LNCAP (cell line): Measurements from ENCODE around the gene ZFYVE21.

ENCODE experiments used
- TF ChIP-seq, protein P1 (sequence below): fragments of 450-650 bp; IDR thresholded peaks from 2 replicates; pipeline ENCODE4 v1.5.1; 2017; ENCODE audit warnings: mild to moderate bottlenecking

The ZFYVE21 gene

DNA sequence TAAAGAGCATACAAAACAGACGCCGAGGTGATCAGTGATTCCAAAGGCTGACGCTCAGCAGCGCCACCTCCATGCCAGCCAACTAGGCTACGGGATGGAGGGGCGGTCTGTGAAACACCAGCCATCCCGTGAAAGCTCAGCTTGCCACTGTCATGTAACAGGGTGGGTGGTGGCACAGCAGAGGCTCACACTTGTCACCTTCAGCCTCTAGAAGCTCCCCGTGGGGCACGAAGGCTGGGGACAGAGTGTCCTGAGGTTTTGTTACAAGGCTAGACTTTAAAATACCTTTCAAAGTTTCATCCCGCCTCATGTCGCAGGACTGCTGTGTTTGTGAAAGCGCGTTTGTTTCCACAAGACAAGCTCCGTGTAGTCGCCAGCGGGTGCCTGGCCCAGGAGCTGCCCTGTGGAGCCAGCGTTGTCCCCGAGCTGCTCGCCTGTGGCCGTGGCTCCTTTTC lies 21.0 kb upstream of the ZFYVE21 start:
- TF ChIP-seq, protein P1, sequence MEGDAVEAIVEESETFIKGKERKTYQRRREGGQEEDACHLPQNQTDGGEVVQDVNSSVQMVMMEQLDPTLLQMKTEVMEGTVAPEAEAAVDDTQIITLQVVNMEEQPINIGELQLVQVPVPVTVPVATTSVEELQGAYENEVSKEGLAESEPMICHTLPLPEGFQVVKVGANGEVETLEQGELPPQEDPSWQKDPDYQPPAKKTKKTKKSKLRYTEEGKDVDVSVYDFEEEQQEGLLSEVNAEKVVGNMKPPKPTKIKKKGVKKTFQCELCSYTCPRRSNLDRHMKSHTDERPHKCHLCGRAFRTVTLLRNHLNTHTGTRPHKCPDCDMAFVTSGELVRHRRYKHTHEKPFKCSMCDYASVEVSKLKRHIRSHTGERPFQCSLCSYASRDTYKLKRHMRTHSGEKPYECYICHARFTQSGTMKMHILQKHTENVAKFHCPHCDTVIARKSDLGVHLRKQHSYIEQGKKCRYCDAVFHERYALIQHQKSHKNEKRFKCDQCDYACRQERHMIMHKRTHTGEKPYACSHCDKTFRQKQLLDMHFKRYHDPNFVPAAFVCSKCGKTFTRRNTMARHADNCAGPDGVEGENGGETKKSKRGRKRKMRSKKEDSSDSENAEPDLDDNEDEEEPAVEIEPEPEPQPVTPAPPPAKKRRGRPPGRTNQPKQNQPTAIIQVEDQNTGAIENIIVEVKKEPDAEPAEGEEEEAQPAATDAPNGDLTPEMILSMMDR = no peak

DNA sequence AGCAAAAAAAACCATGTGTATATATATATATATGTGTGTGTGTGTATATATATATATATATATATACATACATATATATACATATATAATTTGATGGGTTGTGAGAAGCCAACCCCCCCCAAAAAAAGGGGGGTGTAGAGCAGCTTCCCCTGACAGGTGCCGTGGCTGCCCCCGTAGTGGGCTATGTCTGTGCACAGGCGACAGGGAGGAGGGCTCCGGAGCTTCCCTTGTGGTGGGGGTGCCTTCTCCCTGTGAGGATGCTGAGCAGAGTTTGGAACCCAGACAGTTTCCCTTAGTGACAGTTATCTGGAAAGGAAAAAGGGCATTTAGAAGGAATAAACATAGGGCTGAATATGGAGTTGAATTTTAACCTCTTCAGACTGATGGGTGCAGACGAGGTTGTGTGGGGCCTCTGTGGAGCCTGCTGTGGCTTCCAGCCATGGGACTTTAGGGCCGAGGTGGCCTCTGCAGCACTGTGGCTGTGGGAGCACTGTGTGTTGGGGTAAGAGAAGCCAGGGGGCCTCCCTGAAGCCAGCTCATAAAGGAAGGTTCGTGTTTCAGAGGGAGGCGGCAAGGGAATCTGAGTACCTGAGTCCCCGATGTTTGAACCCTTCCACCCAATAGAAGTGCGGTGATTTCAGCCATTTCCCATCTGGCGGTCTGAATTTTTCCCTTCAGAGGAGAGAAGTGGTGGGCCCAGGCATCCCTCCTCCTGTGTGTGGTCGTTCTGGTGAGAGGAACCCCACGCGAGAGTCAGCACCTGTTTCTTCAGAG lies 20.1 kb upstream of the ZFYVE21 start:
- TF ChIP-seq, protein P1 = no peak

- TF ChIP-seq, protein P1 = no peak
Observed at GRCh38 chr14:103696070-103696402, 19.6 kb upstream of the ZFYVE21 start.

GRCh38 chr14:103696466-103697071 lies 19.0 kb upstream of the ZFYVE21 start:
- TF ChIP-seq, protein P1 = no peak

DNA sequence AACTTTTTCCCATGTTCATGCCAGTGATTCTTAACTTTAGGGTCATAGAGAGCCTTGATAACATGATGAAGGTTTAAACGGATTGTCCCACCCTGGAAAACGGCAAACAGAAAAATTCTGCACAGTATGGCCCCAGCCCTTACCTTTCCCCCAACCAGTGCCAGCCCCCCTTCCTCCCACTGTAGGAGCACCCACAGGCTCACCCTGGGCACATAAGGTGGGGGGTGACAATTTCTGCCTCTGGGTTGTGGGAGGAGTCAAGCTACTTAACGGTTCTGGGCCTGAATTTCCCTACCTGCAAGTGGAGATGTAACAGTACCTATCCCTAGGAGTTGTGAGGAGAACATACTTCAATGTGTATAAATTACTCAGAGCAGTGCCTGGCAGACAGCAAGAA lies 18.4 kb upstream of the ZFYVE21 start:
- TF ChIP-seq, protein P1 = no peak

GRCh38 chr14:103697603-103698379 lies 17.8 kb upstream of the ZFYVE21 start:
- TF ChIP-seq, protein P1 = no peak

DNA sequence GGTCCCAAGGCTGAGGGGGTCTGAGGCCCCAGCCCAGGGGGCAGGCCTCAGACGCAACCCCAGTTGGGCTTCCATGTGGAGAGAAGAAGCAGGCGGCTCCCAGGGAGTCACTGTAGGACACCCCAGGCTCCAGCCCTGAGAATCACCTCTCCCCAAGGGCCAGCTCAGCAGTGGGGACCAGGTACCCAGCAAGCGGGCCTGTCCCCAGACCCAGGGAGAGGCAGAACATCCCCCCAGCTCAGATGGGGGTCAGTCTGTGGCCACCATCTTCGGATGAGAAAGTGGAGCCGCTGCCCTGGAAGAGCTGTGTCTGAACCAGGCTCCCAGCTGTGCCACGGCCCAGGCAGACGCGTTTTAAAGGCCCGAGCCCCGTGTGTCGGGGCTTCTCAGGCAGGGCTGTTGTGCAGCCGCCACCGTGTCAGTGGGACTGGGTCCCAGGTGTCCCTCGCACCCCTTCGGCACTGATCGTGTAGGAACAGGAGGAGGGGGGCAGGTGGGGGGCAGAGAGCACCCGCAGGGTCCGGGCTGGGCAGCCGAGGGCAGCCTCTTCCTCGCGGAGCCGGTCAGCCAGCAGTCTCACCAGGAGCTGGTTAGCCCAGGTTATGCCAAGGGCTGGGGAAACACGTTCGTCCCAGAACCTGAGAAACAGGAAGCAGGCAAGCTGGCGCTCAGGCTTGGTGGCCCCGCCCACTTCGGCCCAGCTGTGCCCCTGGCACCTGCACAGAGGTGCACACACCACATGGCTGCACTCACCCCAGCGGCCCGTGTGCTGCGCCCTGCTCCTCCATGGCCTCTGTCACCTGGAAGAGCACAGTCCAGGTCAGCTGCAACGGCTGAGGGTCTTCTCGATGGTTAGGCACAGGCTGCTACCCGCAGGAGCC lies 17.0 kb upstream of the ZFYVE21 start:
- TF ChIP-seq, protein P1 = no peak
